Omental fat pad (tissue), 4 donors: ENCODE data around the gene INPP4A. TPM values are rescaled to one million over a fixed set of nuclear protein-coding genes. Genes with fewer than 3 reads are reported as not detected.

Source experiments
- ATAC-seq: fragments of 150-250 bp; one replicate; pipeline ENCODE4 v1.9.1; 2016; ENCODE audit warnings: mild to moderate bottlenecking, moderate library complexity; ENCODE audit not compliant: low FRiP score
- DNase-seq: peaks from one replicate; pipeline ENCODE4 v3.0.0-alpha.2; 2019; ENCODE audit warnings: low spot score
- total RNA-seq, 4 donors: library from RNA; depleted of rRNA; stranded (reverse); fragments of >200 nt; gene quantifications; one replicate each; pipeline ENCODE4 v1.1.0, GENCODE V29; 2016
- TF ChIP-seq, protein P1 (sequence below), 3 donors: fragments of 450-650 bp; IDR thresholded peaks; one replicate each; pipeline ENCODE4 v1.5.1; 2016 to 2017; ENCODE audit warnings: antibody characterized with exemption in 3 of 3, mild to moderate bottlenecking in 3 of 3, moderate library complexity in 2 of 3

Gene INPP4A
- total RNA-seq, 4 donors from 2014 or later: 19.6 to 32.2 (median 28.0) TPM

DNA sequence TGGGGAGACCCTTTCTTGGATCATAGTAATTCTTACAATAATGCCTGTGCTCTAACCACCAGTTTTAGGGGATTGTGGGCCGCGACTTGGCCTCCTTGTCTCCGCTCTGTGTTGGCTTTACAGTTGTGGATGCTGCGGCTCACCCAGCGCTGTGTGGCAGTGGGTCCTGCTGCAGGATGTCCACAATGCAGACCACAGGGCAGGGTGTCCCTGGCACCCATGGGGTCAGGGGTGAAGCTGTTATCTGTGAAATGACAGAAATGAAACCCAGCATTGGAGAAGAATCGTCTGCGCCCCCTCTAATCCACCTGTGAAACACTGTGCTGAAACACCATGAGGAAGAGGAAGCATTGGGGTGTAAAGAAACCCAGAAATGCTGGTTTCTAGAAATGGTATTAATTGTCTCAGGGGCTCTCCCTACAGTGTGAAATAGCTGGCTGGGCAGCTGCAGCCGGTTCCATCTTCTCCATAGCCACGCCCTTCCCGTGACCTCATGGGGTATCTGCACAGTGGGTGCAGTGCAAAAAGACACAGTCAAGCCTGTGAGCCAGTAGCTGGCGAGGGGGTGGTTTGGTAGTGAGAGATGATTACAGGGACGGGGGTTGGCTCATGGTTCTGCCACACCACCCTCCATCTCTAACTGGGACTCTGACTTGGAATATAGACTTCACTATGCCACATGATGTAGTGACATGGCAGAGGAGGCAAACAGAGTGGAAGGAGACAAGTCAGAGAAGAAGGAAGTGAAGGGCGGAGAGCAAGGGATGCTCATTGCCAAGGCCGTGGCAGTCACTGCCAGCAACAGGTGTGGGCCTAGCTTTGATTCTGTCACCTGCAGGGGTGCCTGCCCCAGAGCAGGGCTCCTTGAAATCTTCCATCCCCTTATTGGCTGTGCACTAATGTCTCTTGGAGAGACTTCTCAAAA lies 16.2 kb downstream of the INPP4A start:
- DNase-seq (no peak), ATAC-seq (no peak)
- TF ChIP-seq, protein P1, sequence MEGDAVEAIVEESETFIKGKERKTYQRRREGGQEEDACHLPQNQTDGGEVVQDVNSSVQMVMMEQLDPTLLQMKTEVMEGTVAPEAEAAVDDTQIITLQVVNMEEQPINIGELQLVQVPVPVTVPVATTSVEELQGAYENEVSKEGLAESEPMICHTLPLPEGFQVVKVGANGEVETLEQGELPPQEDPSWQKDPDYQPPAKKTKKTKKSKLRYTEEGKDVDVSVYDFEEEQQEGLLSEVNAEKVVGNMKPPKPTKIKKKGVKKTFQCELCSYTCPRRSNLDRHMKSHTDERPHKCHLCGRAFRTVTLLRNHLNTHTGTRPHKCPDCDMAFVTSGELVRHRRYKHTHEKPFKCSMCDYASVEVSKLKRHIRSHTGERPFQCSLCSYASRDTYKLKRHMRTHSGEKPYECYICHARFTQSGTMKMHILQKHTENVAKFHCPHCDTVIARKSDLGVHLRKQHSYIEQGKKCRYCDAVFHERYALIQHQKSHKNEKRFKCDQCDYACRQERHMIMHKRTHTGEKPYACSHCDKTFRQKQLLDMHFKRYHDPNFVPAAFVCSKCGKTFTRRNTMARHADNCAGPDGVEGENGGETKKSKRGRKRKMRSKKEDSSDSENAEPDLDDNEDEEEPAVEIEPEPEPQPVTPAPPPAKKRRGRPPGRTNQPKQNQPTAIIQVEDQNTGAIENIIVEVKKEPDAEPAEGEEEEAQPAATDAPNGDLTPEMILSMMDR (IDR thresholded peaks at IDR 0.05): no peak

DNA sequence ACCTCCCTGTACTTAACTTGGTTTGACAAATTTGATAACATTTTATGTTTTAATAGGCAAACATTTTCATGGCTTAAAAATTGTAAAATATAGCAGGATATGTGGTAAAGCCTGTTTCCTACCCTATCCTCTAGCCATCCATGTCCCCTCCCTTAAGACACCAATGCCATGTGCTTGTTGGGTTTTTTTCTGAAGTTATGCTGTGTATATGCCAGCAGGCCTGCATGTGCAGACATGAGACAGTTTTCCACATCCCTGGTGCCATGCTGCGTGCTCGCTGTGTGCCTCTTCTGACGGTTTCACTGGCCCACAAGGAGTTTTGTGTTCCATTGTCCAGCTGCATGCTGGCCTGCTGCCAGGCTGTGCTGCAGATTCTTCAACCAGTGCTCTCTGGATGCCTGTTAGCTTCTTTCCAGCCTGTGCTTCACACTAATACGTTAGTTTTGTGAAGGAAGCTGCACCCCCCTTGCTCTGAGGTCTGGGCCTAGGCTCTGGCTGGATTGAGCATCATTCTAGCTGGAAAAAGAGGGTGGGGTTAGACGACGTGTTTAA lies 16.9 kb downstream of the INPP4A start:
- TF ChIP-seq, protein P1 (IDR thresholded peaks at IDR 0.05): no peak
- no peak for ATAC-seq

DNA sequence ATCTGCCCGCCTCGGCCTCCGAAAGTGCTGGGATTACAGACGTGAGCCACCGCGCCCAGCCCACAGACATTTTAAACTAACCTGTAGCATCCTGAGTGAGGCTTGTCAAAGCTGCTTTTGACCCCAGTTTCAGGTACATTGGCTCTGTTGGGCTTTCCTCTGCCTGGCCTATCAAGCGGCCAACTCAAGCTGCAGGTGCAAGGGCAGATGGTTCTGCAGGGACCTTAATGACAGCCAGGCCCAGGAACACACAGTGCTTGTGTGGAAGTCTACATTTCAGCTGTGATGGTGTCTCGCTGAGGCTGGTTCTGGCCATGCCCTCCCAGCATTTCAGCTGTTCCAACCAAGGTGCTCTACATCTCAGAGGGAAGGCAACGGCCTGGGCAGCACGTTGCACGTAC lies 18.4 kb downstream of the INPP4A start:
- no peak for ATAC-seq
- TF ChIP-seq, protein P1 (IDR thresholded peaks at IDR 0.05): no peak
- no peak for DNase-seq

More for the DNA sequence above, 16.9 kb downstream of the INPP4A start:
- DNase-seq: no peak

DNA sequence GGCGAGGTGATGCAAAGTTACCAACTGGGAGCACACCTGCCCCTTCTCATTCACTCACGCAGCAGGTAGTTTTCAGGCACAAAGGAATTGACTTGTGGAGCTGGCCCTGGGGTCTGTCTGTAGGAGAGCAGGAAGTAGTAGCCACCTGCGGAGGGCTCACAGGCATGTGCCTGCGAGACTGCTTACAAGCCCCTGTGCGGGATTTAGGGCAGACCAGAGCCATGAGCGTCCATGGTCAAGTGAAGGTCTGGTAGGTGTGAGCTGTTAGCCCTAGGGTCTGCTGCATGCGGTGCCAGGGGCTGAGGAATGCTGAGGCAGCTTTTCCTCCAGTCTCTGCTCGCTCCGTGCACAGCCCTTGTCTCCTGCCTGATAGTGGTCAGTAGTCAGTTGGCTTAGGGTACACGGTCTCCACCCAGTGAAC lies 18.9 kb downstream of the INPP4A start:
- TF ChIP-seq, protein P1 (IDR thresholded peaks at IDR 0.05): no peak

DNA sequence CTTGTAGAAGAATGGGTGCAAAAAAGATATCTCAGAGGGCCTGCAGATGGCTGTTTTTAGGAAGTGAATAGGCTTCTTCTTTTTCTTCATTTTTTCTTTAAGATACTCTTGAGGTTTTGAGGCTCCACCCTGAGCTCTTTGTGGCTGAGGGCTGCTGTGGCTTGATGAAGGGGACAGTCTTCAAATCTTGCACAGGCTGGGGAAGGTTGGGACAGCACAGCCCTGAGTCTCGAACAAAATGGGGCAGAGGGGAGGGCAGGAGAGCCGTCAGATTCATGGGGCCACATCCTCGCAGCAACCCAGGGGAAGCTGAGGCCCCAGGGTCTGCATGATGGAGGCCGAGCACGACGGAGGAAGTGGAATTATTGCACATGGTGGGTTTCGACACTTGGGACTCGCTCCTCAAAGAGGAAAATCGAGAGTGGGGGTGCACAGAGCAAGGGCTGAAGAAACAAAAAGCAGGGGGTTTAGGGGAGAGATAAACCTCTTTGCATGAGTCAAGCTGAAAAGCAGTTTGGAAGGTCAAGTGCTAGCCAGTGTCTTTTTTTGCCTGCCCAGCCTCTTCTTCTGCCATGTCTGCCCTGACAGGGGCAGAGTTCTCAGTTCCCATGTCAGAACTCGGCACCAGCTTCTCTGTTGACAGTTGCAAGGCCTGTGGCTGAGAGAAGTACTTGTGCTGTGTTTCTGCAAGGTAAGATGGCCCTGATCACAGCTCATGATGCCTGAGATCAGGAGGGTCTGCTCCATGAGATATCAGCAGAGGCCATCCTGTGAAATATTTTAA lies 19.5 kb downstream of the INPP4A start:
- TF ChIP-seq, protein P1 (IDR thresholded peaks at IDR 0.05): no peak
- DNase-seq (no peak), ATAC-seq (no peak)

More for the DNA sequence above, 18.9 kb downstream of the INPP4A start:
- DNase-seq: no peak
- no peak for ATAC-seq

DNA sequence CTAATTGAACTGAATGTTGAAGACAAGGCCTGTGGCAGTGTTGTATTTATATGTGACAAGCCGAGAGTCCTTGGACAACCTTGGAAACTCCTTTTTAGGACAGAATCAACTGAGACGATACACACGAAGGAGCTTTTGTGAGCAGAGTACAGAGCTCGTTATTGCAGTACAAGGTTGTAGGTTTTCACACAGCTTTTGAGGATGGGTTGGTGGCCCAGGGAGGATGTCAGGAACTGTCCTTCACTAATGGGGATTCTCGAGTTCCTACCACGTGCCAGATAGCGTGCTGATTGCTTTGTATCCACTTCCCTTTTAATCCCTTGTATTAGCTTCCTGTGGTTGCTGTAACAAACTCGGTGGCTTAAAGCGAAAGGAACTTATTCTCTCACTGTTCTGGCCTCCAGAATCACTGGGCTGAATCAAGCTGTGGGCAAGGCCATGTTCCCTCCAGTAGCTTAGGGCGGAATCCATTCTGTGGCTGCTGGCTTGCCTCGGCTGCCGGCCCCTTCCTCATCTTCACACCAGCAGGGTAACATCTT lies 20.2 kb downstream of the INPP4A start:
- DNase-seq (no peak), ATAC-seq (peak; percentile 7)
- TF ChIP-seq, protein P1 (IDR thresholded peaks at IDR 0.05): no peak
